Neural cell (in vitro differentiated cells): ENCODE results near the gene CLDN4. TPM values are rescaled to one million over a fixed set of nuclear protein-coding genes. Genes with fewer than 3 reads are reported as not detected.
"Not testable (repeated sequence)": the region's sequence is repeated elsewhere in the genome, so short reads cannot be mapped to it uniquely, and the experiment has no call there.

ENCODE experiments used
- H2AFZ ChIP-seq: fragments of 200-600, 300-800 bp; sonication (generic), shearing (Covaris generic); 2 replicates; pipeline ENCODE4 v1.6.0; 2014; ENCODE audit warnings: low read depth, mild to moderate bottlenecking, antibody characterized with exemption, low read length, moderate library complexity
- H3F3A ChIP-seq: fragments of 200-600 bp; shearing (Covaris generic); 2 replicates; pipeline ENCODE4 v1.6.1; 2016; ENCODE audit warnings: mild to moderate bottlenecking, moderate library complexity, mixed read lengths, antibody characterized with exemption, low read length; ENCODE audit not compliant: insufficient read depth, poor library complexity, severe bottlenecking
- H3K27ac ChIP-seq: fragments of 200-600, 300-800 bp; sonication (generic), shearing (Covaris generic); 2 replicates; pipeline ENCODE4 v1.5.1; 2014; ENCODE audit warnings: mild to moderate bottlenecking, low read length, moderate library complexity
- H3K27me3 ChIP-seq: fragments of 300-800, 200-600 bp; sonication (generic), shearing (Covaris generic); 2 replicates; pipeline ENCODE4 v1.6.0; 2014; ENCODE audit warnings: mild to moderate bottlenecking, low read depth, low read length, moderate library complexity; ENCODE audit not compliant: insufficient read depth
- H3K36me3 ChIP-seq: fragments of 300-800, 200-600 bp; sonication (generic), shearing (Covaris generic); 2 replicates; pipeline ENCODE4 v1.5.1; 2014; ENCODE audit warnings: mild to moderate bottlenecking, antibody characterized with exemption, low read length, moderate library complexity; ENCODE audit not compliant: insufficient read depth
- H3K4me2 ChIP-seq: fragments of 300-800, 200-600 bp; sonication (generic), shearing (Covaris generic); 2 replicates; pipeline ENCODE4 v1.6.0; 2014; ENCODE audit warnings: mild to moderate bottlenecking, low read length
- H3K4me3 ChIP-seq: fragments of 300-800, 200-600 bp; sonication (generic), shearing (Covaris generic); 2 replicates; pipeline ENCODE4 v1.5.1; 2014; ENCODE audit warnings: mild to moderate bottlenecking, low read length, moderate library complexity
- H3K79me2 ChIP-seq: fragments of 200-600 bp; shearing (Covaris generic); replicated peaks from 2 replicates; pipeline ENCODE4 v1.6.0; 2014; ENCODE audit warnings: mild to moderate bottlenecking, low read length, moderate library complexity; ENCODE audit not compliant: insufficient read depth
- H3K9ac ChIP-seq: fragments of 300-800, 200-600 bp; sonication (generic), shearing (Covaris generic); 2 replicates; pipeline ENCODE4 v1.6.1; 2016; ENCODE audit warnings: mild to moderate bottlenecking, low read length, mixed read lengths
- H3K9me2 ChIP-seq: fragments of 200-600 bp; shearing (Covaris generic); 2 replicates; pipeline ENCODE4 v1.6.1; 2016; ENCODE audit warnings: mild to moderate bottlenecking, low read length, mixed read lengths; ENCODE audit not compliant: insufficient read depth
- H3K9me3 ChIP-seq: fragments of 200-600, 300-800 bp; sonication (generic), shearing (Covaris generic); 2 replicates; pipeline ENCODE4 v1.6.1; 2016; ENCODE audit warnings: mild to moderate bottlenecking, mixed run types, low read length, moderate library complexity, mixed read lengths
- H4K20me1 ChIP-seq: fragments of 200-600 bp; shearing (Covaris generic); 2 replicates; pipeline ENCODE4 v1.6.1; 2016; ENCODE audit warnings: mild to moderate bottlenecking, mixed run types; ENCODE audit not compliant: insufficient read depth
- EP300 ChIP-seq: fragments of 450-650 bp; conservative IDR thresholded peaks from 2 replicates; pipeline ENCODE4 v1.6.1; 2014; ENCODE audit warnings: antibody characterized with exemption, mild to moderate bottlenecking, moderate library complexity; ENCODE audit not compliant: poor library complexity, severe bottlenecking
- EZH2 ChIP-seq: fragments of 200-600, 300-800 bp; shearing (Covaris generic), sonication (generic); IDR thresholded peaks from 2 replicates; pipeline ENCODE4 v1.6.1; 2014; ENCODE audit warnings: antibody characterized with exemption, low read length, borderline replicate concordance, mild to moderate bottlenecking; ENCODE audit not compliant: insufficient read depth, poor library complexity, severe bottlenecking
- MXI1 ChIP-seq: fragments of 450-650 bp; conservative IDR thresholded peaks from 2 replicates; pipeline ENCODE4 v1.6.1; 2014; ENCODE audit warnings: antibody characterized with exemption, mild to moderate bottlenecking; ENCODE audit not compliant: poor library complexity, severe bottlenecking
- POLR2AphosphoS5 ChIP-seq: IDR thresholded peaks from 2 replicates; pipeline ENCODE4 v1.6.1; 2012
- RAD21 ChIP-seq: fragments of 450-650 bp; conservative IDR thresholded peaks from 2 replicates; pipeline ENCODE4 v1.6.1; 2014; ENCODE audit warnings: antibody characterized with exemption, mild to moderate bottlenecking, moderate library complexity
- SMC3 ChIP-seq: fragments of 450-650 bp; conservative IDR thresholded peaks from 2 replicates; pipeline ENCODE4 v1.6.1; 2014; ENCODE audit warnings: antibody characterized with exemption, mild to moderate bottlenecking, moderate library complexity; ENCODE audit not compliant: poor library complexity
- polyA plus RNA-seq: library from polyadenylated mRNA; depleted of rRNA; stranded (reverse); fragments of >200 nt; gene quantifications from 2 replicates; pipeline ENCODE4 v1.2.3, GENCODE V29; 2014
- TF ChIP-seq, protein P1 (sequence below): fragments of 450-650 bp; IDR thresholded peaks from 2 replicates; pipeline ENCODE4 v1.5.1; 2014; ENCODE audit warnings: antibody characterized with exemption, mild to moderate bottlenecking, moderate library complexity; ENCODE audit not compliant: poor library complexity, severe bottlenecking

Gene CLDN4
- polyA plus RNA-seq, 1 donor from 2014 or later, result 0.09 TPM

DNA sequence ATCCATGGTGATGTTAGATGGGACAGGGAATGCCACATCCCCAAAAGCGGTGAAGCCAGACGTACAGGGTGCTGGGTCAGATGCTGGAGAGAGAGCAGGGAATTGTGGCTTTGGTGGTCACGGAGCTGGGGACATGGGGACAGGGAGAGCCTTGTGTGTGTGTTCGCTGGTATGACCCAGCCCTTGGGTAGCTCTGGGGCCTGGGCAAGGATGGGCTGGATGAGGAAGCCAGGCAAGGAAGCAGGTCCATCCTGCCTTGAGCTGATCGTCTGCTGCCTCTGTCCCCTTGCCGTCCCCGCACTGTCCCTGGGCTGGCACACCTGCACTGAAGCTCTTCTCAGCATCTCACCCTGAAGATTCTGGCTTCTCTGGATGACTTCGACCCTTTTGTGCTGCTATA lies 15.4 kb upstream of the CLDN4 start:
- TF ChIP-seq MXI1 (no peak), POLR2AphosphoS5 (no peak)
- TF ChIP-seq, protein P1, sequence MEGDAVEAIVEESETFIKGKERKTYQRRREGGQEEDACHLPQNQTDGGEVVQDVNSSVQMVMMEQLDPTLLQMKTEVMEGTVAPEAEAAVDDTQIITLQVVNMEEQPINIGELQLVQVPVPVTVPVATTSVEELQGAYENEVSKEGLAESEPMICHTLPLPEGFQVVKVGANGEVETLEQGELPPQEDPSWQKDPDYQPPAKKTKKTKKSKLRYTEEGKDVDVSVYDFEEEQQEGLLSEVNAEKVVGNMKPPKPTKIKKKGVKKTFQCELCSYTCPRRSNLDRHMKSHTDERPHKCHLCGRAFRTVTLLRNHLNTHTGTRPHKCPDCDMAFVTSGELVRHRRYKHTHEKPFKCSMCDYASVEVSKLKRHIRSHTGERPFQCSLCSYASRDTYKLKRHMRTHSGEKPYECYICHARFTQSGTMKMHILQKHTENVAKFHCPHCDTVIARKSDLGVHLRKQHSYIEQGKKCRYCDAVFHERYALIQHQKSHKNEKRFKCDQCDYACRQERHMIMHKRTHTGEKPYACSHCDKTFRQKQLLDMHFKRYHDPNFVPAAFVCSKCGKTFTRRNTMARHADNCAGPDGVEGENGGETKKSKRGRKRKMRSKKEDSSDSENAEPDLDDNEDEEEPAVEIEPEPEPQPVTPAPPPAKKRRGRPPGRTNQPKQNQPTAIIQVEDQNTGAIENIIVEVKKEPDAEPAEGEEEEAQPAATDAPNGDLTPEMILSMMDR, result no peak
- H3K9ac ChIP-seq, result no peak overlapping the region
- no peaks in the 10 kb centered on the region for H3F3A ChIP-seq
- H4K20me1 ChIP-seq, result no peaks in the 10 kb centered on the region
- H3K9me3 ChIP-seq, result no peaks in the 10 kb centered on the region
- H3K79me2 ChIP-seq, result no peaks in the 10 kb centered on the region
- no peaks in the 10 kb centered on the region for H3K36me3 ChIP-seq
- H3K27ac ChIP-seq, result no peak overlapping the region
- no peak overlapping the region for H3K4me2 ChIP-seq
- H2AFZ ChIP-seq, result no peak overlapping the region
- H3K9me2 ChIP-seq, result no peaks in the 10 kb centered on the region
- no peak overlapping the region for H3K4me3 ChIP-seq
- no peaks in the 10 kb centered on the region for H3K27me3 ChIP-seq

DNA sequence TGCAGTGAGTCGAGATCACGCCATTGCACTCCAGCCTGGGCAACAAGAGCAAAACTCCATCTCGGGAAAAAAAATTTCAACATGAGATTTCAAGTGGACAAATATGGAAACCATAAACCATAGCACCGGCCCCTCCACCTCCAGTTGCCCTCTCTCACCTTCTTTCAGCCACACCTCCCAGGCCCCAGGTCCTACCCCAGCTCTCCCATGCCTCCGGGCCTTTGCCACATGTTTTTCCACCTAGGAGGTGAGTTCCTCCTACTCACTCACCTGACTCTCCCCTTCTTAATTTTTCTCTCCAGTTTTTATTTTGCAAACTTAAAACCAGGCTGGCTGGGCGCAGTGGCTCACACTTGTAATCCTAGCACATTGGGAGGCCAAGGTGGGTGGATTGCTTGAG lies 13.7 kb upstream of the CLDN4 start:
- Histone ChIP-seq H2AFZ (no peak overlapping the region), H3K27ac (no peak overlapping the region), H3K4me2 (no peak overlapping the region), H3K4me3 (no peak overlapping the region), H3K9ac (no peak overlapping the region), H3K9me2 (no peaks in the 10 kb centered on the region), H3K27me3 (no peaks in the 10 kb centered on the region), H3K79me2 (no peaks in the 10 kb centered on the region), H3F3A (no peaks in the 10 kb centered on the region), H3K36me3 (no peaks in the 10 kb centered on the region), H4K20me1 (no peaks in the 10 kb centered on the region), H3K9me3 (no peaks in the 10 kb centered on the region)
- TF ChIP-seq MXI1 (no peak), EP300 (no peak), SMC3 (no peak)

DNA sequence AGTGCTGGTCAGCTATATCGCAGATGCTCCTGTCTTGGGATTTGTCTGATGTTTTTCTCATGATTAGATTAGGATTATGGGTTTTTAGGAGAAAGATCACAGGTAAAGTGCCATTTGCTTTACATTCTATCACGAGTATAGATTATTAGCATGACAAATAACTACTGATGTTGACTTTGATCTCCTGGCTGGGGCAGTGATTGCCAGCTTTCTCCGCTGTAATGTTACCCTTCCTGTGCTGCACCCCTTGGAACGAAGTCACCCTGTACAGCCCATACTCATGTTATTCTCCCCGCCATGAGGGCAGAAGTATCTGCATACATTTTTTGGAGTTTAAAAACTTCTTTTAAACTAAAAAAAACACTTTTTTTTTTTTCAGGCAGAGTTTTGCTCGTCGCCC lies 10.8 kb upstream of the CLDN4 start:
- Histone ChIP-seq H3K4me3 (no peak overlapping the region), H3K27me3 (no peaks in the 10 kb centered on the region), H3K9me3 (no peaks in the 10 kb centered on the region), H3K4me2 (no peak overlapping the region), H3K9me2 (no peaks in the 10 kb centered on the region), H3K27ac (no peak overlapping the region), H3K9ac (no peak overlapping the region), H2AFZ (no peak overlapping the region), H3K36me3 (no peaks in the 10 kb centered on the region), H4K20me1 (no peaks in the 10 kb centered on the region), H3K79me2 (no peaks in the 10 kb centered on the region), H3F3A (no peaks in the 10 kb centered on the region)
- TF ChIP-seq EP300 (no peak), EZH2 (no peak), RAD21 (no peak)
- TF ChIP-seq, protein P1, result no peak

DNA sequence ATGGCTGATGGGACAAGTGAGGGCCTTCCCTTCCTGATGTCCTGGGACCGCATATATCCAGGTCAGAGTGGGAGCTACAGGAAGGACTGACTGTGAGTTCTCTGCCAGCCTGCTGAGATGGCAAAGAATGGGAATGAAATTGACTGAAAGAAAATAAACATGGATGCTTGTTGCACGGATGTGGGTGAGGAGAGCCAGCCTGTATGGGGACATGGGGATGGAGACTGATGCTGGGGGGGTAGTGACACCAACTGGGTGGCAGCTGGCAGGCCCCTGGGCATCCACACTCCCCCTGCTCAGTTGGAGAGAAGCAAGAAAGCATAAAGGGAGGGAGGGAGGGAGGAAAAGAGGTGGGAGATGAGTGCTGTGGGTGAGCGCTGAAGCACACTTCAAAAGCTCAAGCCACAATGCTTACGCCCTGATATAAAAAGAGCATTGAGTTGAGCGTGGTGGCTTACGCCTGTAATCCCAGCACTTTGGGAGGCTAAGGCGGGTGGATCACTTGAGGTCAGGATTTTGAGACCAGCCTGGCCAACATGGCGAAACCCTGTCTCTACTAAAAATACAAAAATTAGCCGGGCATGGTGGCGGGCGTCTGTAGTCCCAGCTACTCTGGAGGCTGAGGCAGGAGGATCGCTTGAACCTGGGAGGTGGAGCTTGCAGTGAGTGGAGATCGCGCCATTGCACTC lies 9.1 kb upstream of the CLDN4 start:
- not testable (repeated sequence) for H3K27me3 ChIP-seq, H3K27ac ChIP-seq, H3K9me3 ChIP-seq, H2AFZ ChIP-seq, H3K9ac ChIP-seq, H3K36me3 ChIP-seq, H3K79me2 ChIP-seq, H3K4me3 ChIP-seq, H4K20me1 ChIP-seq, H3F3A ChIP-seq, H3K4me2 ChIP-seq, H3K9me2 ChIP-seq
